Dendritic cell treated with granulocyte-macrophage colony-stimulating factor and Interleukin-4, amounts not matched to agents 40 ng/mL and 50 ng/mL, for 4 days (primary cell): ENCODE results near the gene TMEM130.
A peak's percentile ranks its signal among the peaks of the same experiment; 100 is the strongest.

ENCODE experiments used
- H3K27ac Mint-ChIP-seq: one replicate; pipeline ENCODE4 v1.8.0; 2022; ENCODE audit warnings: mild to moderate bottlenecking, mixed read lengths
- H3K27me3 Mint-ChIP-seq: one replicate; pipeline ENCODE4 v1.8.0; 2022; ENCODE audit warnings: mild to moderate bottlenecking, mixed read lengths
- H3K36me3 Mint-ChIP-seq: one replicate; pipeline ENCODE4 v1.8.0; 2022; ENCODE audit warnings: low read depth, mixed read lengths
- H3K4me1 Mint-ChIP-seq: one replicate; pipeline ENCODE4 v1.8.0; 2022; ENCODE audit warnings: low read depth, mixed read lengths
- H3K4me3 Mint-ChIP-seq: one replicate; pipeline ENCODE4 v1.8.0; 2022; ENCODE audit warnings: mild to moderate bottlenecking, moderate library complexity, mixed read lengths
- H3K9me3 Mint-ChIP-seq: one replicate; pipeline ENCODE4 v1.8.0; 2022; ENCODE audit warnings: mixed read lengths
- intact Hi-C: fragments of 100-400 bp; cut with micrococcal nuclease; formaldehyde crosslinking; loops from one replicate; pipeline ENCODE4 v1.15.0; 2022

TMEM130 gene

DNA sequence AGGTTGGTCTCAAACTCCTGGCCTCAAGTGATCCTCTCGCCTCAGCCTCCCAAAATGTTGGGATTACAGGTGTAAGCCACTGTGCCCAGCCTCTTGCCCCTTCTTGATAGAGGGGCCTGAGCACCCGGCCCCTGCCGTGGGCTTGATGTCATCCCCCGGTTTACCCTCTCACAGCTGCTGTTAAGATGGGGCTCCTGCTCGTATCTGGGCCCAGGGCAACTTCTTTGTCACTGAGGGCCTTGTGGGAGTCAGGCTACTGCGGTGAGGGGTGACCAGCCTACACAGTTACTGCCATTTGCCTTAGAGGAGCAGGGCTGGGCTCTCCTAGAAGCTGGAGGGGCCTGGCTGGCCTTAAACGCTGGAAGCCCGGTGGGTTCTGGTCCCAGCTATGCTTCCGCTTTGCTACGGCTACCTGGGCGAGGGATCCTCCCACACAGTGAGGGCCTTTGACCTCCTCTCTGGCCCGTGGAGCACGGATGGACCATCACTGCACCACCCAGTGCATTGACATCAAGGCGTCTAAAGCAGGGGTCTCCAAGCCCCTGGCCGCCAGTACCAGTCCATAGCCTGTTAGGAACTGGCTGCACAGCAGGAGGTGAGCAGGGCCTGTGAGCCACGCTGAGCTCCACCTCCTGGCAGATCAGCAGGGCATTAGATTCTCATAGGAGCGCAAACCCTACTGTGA lies 1.1 kb upstream of the TMEM130 start:
- Mint-ChIP-seq H3K9me3 (no peaks in the 10 kb centered on the region), H3K27ac (peak overlapping the region; percentile 78), H3K27me3 (peaks cover 62% of the 10 kb centered on the region), H3K36me3 (no peaks in the 10 kb centered on the region), H3K4me1 (peaks cover 13% of the 10 kb centered on the region), H3K4me3 (peak overlapping the region; percentile 79)
- intact Hi-C loops: loop anchor here (5.0 to 10.0 kb wide), 2 partner anchors 586 to 749 kb away; partner anchors contain the start of gene BRI3

DNA sequence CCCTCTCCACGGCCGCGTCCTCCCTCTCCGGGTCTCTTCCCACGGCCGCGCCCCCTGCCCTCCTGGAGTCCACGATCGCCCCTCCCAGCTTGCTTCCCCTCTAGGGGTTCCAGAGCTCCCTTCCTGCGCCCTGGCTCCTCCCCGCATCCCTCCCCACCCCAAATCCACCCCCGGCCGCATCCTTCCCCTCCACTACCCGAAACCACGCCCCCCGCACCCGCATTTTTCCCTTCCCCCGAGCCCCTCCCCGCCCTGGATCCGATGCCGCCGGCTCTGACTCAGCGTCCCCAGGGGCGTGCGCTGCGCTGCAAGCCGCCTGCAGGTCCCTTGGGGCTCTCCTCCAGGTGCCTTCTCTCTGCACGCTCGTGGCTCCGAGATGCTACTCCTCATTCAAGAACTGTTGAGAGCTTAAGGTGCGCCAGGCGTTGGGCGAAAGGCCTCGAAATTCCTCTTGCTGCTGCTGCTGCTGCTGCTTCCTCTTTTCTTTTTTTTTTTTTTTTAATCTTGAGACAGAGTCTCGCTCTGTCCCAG lies 372 bp upstream of the TMEM130 start:
- intact Hi-C loops: loop anchor here (5.0 to 10.0 kb wide), 2 partner anchors 585 to 748 kb away; partner anchors contain the start of gene BRI3
- Mint-ChIP-seq H3K36me3 (no peaks in the 10 kb centered on the region), H3K27me3 (peaks cover 64% of the 10 kb centered on the region), H3K9me3 (no peaks in the 10 kb centered on the region), H3K4me3 (peak overlapping the region; percentile 79), H3K27ac (peak overlapping the region; percentile 78), H3K4me1 (peaks cover 14% of the 10 kb centered on the region)

DNA sequence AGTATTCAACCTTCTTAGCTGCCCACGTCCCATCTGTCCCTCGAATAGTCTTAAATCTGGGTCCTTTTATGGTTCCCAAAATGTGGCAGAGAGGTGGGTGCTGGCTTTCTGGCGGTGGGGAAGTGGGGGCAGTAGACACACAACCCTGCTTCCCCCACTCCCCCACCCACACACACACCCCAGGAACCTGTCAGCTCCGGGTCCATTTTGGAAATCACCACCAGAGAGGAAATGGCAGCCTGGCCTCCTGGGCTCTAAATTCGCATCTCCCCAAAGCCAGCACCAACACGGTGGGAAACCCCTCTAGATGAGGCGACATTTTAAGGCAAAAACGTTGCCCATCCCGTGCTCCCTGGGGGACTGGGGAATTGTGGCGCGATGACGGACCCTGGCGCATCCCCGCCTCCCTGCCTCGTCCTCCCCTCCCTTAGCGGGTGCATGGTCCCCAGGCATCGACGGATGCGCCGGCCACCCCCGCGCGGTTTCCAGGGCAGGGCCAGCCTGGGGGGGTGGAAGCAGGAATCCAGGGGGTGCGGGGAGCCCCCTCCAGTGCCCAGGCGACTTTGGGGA lies 702 bp downstream of the TMEM130 start:
- no peaks in the 10 kb centered on the region for H3K36me3 Mint-ChIP-seq
- peaks cover 24% of the 10 kb centered on the region for H3K4me1 Mint-ChIP-seq
- H3K27ac Mint-ChIP-seq: no peak overlapping the region
- H3K4me3 Mint-ChIP-seq: peak overlapping the region; percentile 49
- peaks cover 68% of the 10 kb centered on the region for H3K27me3 Mint-ChIP-seq
- intact Hi-C loops: no loop called here
- no peaks in the 10 kb centered on the region for H3K9me3 Mint-ChIP-seq

DNA sequence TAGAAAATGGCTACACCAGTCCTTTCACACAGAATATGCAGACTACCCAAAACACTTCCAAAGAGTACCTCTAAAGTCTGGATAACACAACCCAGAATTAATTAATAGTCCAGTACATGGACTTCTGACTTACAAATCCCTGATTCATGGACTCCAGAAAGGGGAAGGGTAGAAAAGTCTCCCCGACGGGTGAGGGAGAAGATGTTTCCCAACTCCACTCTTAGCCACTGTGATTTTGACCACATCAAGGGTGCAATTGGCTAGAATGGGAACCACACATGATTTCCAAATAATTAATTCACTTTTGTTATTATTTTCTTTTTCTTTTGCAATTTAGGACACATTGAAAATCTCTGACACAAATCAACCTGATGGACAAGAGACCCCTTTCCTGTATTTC lies 1.4 kb downstream of the TMEM130 start:
- no peak overlapping the region for H3K27ac Mint-ChIP-seq
- peaks cover 30% of the 10 kb centered on the region for H3K4me1 Mint-ChIP-seq
- H3K27me3 Mint-ChIP-seq: peaks cover 67% of the 10 kb centered on the region
- no peaks in the 10 kb centered on the region for H3K36me3 Mint-ChIP-seq
- H3K9me3 Mint-ChIP-seq: no peaks in the 10 kb centered on the region
- intact Hi-C loops: no loop called here
- H3K4me3 Mint-ChIP-seq: no peak overlapping the region

DNA sequence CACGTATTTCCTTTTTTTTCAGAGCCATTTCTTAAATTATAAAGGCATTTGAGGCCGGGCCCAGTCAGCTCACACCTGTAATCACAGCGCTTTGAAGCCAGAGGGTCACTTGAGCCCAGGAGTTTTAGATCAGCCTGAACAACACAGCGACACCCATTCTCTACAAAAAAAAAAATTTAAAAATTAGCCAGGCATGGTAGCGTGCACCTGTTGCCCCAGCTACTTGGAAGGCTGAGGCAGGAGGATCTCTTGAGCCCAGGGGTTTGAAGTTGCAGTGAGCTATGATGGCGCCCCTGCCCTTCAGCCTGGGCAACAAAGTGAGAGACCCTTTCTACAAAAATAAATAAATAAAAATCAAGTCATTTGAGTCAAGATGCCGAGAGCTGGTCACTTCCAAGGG lies 3.0 kb downstream of the TMEM130 start:
- H3K27ac Mint-ChIP-seq: no peak overlapping the region
- H3K27me3 Mint-ChIP-seq: peaks cover 71% of the 10 kb centered on the region
- no peak overlapping the region for H3K4me3 Mint-ChIP-seq
- no peaks in the 10 kb centered on the region for H3K36me3 Mint-ChIP-seq
- intact Hi-C loops: no loop called here
- peaks cover 30% of the 10 kb centered on the region for H3K4me1 Mint-ChIP-seq
- no peaks in the 10 kb centered on the region for H3K9me3 Mint-ChIP-seq

DNA sequence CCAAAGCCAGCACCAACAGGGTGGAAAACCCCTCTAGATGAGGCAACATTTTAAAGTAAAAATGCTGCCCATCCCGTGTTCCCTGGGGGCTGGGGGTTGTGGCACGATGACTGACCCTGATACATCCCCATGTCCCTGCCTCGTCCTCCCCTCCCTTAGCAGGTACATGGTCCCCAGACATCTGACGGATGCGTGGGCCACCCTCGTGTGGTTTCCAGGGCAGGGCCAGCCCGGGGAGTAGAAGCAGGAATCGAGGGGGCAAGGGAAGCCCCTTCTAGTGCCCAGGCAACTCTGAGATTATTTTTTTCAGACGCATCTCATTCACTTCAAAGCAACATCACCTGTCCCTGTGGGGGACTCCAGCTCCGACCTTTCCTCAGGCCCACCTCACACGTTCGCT lies 3.5 kb downstream of the TMEM130 start:
- H3K9me3 Mint-ChIP-seq: no peaks in the 10 kb centered on the region
- no peaks in the 10 kb centered on the region for H3K36me3 Mint-ChIP-seq
- no peak overlapping the region for H3K27ac Mint-ChIP-seq
- H3K27me3 Mint-ChIP-seq: peaks cover 69% of the 10 kb centered on the region
- no peak overlapping the region for H3K4me3 Mint-ChIP-seq
- intact Hi-C loops: no loop called here
- H3K4me1 Mint-ChIP-seq: peaks cover 30% of the 10 kb centered on the region

DNA sequence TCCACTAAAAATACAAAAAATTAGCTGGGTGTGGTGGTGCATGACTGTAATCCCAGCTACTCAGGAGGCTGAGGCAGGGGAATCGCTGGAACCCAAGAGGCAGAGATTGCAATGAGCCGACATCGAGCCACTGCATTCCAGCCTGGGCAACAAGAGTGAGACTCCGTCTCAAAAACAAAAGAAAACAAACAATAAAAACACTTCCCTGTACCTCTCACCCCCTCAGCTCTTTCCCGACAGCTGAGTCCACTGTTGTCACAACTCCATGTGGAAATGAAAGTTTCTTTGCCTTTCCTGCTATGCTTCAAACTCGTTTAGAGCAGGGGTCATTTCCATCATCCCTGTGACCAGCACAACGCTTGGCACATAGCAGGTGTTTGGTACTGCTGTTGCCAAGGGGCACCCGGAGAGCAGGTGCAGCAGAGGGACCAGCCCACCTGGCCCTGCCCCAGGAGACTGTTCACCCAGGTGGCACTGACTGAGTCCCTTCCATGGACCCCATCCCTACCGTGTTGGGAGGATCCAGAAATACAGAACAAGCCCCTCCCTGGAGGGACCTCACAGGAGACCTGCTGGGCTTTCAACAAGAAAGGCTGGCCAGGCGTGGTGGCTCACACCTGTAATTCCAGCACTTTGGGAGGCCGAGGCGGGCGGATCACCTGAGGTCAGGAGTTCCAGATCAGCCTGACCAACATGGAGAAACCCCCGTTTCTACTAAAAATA lies 4.9 kb downstream of the TMEM130 start:
- intact Hi-C loops: no loop called here
- Mint-ChIP-seq H3K27ac (peak overlapping the region; percentile 48), H3K27me3 (peaks cover 60% of the 10 kb centered on the region), H3K9me3 (no peaks in the 10 kb centered on the region), H3K4me3 (no peak overlapping the region), H3K4me1 (peaks cover 25% of the 10 kb centered on the region), H3K36me3 (no peaks in the 10 kb centered on the region)

DNA sequence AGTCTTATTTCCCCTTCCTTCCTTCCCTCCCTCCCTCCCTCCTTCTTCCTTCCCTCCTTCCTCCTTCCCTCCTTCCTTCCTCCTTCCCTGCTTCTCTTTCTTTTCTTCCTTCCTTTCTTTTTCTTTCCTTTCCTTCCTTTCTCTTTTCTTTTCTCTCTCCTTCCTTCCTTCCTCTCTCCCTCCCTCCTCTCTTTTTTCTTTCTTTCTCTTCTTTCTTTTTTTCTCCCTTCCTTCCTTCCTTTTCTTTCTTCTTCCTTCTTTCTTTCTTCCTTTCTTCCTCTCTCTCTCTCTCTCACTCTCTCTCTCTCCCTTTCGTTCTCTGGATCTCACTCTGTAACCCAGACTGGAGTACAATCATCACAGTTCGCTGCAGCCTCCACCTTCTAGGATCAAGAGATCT lies 6.2 kb downstream of the TMEM130 start:
- Mint-ChIP-seq H3K4me3 (no peak overlapping the region), H3K9me3 (no peaks in the 10 kb centered on the region), H3K27ac (no peak overlapping the region), H3K36me3 (no peaks in the 10 kb centered on the region), H3K4me1 (peaks cover 27% of the 10 kb centered on the region), H3K27me3 (peaks cover 53% of the 10 kb centered on the region)
- intact Hi-C loops: no loop called here

DNA sequence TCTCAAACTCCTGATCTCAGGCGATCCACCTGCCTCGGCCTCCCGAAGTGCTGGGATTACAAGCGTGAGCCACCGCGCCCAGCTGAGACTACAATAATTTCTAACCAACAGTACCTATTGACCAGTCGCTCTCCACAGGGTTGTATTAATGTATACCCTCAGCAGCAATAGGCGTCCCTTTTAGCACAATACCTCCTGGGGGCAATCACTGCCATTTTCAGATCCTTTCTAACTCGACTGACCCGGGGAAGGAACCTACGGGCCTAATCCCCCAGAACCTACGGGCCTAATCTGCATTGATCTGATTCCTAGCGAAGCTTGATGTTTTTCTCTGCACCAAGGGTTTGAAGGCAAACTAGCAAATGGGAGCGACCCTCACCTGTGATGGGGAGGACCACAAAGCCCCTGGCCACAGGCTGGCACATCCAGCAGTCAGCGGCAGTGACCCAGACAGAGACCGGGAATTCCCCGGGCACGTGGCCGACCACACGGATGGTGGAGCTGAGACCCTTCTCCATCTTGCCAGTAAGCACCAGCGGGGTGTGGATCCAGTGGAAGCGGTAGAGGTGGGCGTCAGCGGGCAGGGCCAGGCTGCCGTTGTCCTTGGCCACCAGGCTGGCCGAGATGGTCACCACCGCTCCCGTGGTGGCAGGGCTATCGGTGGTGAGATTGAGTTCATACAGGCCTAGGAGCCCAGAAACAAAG lies 6.9 kb downstream of the TMEM130 start:
- H3K4me1 Mint-ChIP-seq: peaks cover 27% of the 10 kb centered on the region
- H3K4me3 Mint-ChIP-seq: no peak overlapping the region
- no peaks in the 10 kb centered on the region for H3K36me3 Mint-ChIP-seq
- no peak overlapping the region for H3K27ac Mint-ChIP-seq
- intact Hi-C loops: no loop called here
- H3K27me3 Mint-ChIP-seq: peaks cover 52% of the 10 kb centered on the region
- no peaks in the 10 kb centered on the region for H3K9me3 Mint-ChIP-seq

DNA sequence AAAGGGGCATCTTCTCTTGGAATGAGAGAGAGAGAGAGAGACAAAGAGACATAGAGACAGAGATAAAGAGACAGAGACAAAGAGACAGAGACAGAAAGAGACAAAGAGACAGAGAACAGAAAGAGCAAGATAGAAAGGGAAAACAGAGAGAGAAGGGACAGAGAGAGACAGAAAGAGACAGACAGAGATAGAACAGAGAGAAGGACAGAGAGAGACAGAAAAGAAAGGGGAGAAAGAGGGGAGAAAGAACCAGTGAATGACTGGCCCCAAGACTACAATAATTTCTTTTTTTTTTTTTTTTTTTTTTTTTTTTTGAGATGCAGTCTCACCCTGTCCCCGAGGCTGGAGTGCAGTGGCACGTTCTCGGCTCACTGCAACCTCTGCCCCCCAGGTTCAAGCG lies 7.6 kb downstream of the TMEM130 start:
- Mint-ChIP-seq H3K4me1 (peaks cover 27% of the 10 kb centered on the region), H3K27ac (no peak overlapping the region), H3K9me3 (no peaks in the 10 kb centered on the region), H3K4me3 (no peak overlapping the region), H3K36me3 (no peaks in the 10 kb centered on the region), H3K27me3 (peaks cover 45% of the 10 kb centered on the region)
- intact Hi-C loops: no loop called here

DNA sequence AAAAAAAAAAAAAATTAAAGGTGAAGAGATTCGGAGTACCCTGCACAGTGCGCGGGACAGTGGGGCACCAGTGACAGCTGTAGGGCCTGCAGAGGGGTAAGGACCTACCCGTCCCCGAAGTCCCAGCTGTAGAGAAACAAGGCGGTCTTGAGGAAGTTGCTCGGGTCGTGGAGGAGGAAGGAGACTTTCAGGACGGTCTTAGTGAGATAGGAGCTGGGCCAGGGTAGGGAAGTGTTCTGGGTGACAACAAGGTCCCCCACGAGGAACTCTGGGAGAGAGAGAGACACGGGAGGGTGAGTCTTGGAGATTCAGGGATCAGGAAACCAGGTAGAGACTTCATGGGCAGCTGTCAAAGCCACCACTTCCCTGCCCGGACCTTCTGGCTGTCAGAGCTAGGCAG lies 9.7 kb downstream of the TMEM130 start:
- intact Hi-C loops: no loop called here
- no peak overlapping the region for H3K4me3 Mint-ChIP-seq

DNA sequence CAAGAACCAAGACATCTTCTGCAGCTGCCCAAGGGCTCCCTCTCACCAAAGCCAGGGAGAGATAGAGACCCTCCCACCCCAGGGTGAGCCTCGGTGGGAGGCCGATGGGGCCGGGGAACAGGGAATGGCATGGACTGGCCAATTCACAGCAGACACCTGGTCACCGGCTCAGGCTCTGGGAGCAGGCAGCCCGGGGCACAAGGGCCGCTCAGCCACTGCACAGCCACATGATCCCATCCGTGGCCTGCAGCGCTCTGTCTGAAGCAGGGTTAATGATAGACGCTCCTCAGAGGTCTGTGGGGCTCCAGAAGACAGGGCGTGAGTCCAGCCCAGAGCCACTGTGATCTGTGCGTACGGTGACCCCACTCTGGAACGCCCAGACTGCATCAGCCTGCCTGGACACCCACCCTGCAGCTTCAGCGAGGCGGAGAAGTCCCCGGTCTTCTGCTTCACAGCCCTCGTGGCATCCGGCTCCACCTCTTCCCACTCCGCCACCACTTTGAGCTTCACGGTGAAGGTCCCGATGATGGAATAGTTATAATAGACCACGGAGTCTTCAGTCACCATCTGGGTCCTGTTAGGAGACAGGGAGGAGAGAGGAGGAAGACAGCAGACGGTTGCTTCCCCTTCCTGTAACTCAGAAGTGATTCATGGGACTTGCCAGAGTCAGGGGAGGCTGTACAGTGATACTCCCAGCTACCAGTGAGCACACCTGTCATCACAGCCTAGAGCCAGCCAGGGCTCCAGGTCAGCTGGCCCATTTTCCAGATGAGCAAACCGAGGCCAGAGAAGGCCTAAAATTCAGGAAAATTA lies 14.0 kb downstream of the TMEM130 start:
- no peak overlapping the region for H3K4me3 Mint-ChIP-seq
- peaks cover 10% of the 10 kb centered on the region for H3K4me1 Mint-ChIP-seq
- H3K9me3 Mint-ChIP-seq: no peaks in the 10 kb centered on the region
- peaks cover 15% of the 10 kb centered on the region for H3K27me3 Mint-ChIP-seq
- H3K36me3 Mint-ChIP-seq: no peaks in the 10 kb centered on the region
- intact Hi-C loops: no loop called here
- H3K27ac Mint-ChIP-seq: no peak overlapping the region

More for the DNA sequence above, 9.7 kb downstream of the TMEM130 start:
- peaks cover 24% of the 10 kb centered on the region for H3K4me1 Mint-ChIP-seq
- peaks cover 33% of the 10 kb centered on the region for H3K27me3 Mint-ChIP-seq
- no peaks in the 10 kb centered on the region for H3K36me3 Mint-ChIP-seq
- no peak overlapping the region for H3K27ac Mint-ChIP-seq
- no peaks in the 10 kb centered on the region for H3K9me3 Mint-ChIP-seq

DNA sequence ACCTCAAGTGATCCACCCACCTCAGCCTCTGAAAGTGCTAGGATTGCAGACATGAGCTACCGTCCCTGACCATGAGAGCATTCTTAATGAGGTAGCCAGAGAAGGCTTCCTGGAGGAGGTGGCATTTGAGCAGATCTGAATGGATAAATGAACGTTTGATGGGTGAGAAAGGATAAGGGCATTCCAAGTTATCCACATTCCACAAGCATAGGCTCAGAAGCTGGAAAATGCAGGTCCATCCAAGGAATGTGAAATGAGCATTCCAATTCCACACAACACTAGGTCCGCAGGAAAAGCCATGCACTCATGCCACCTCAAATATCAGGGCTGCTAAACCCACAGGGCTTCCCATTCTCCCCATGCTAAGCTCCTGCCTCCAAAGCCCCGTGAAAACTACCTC lies 17.0 kb downstream of the TMEM130 start:
- Mint-ChIP-seq H3K27me3 (peaks cover 4% of the 10 kb centered on the region), H3K4me1 (no peaks in the 10 kb centered on the region), H3K36me3 (no peaks in the 10 kb centered on the region), H3K9me3 (peaks cover 8% of the 10 kb centered on the region), H3K27ac (no peak overlapping the region), H3K4me3 (no peak overlapping the region)
- intact Hi-C loops: no loop called here
